BJ (cell line): ENCODE data around the gene BEST2. TPM values are rescaled to one million over a fixed set of nuclear protein-coding genes. Genes with fewer than 3 reads are reported as not detected.

Experiments
- CTCF ChIA-PET: fragments of 350-600 bp; formaldehyde crosslinking; extraction: SDS; loops from one replicate; lab custom pipeline; 2021; ENCODE audit warnings: antibody characterized with exemption, inconsistent platforms; lab: Yijun Ruan, JAX
- POLR2A ChIA-PET: fragments of 300-600 bp; sonication (Branson Sonifier 250); formaldehyde crosslinking; extraction: SDS; loops from one replicate; lab custom pipeline; 2021; ENCODE audit warnings: antibody characterized with exemption; lab: Charles Lee
- DNase-seq: peaks from one replicate; pipeline ENCODE4 v3.0.0-alpha.2; 2011; ENCODE audit warnings: low read depth
- H3K27me3 ChIP-seq: 2 replicates; pipeline ENCODE4 v1.6.0; 2011; ENCODE audit warnings: low read length; ENCODE audit not compliant: control insufficient read depth, insufficient read depth
- H3K36me3 ChIP-seq: 2 replicates; pipeline ENCODE4 v1.5.1; 2011; ENCODE audit warnings: low read length; ENCODE audit not compliant: control insufficient read depth, insufficient read depth
- H3K4me3 ChIP-seq: 2 replicates; pipeline ENCODE4 v1.5.1; 2011; ENCODE audit warnings: low read depth, mild to moderate bottlenecking, control low read depth, low read length
- CTCF ChIP-seq: IDR thresholded peaks from 2 replicates; pipeline ENCODE4 v1.5.1; 2011; ENCODE audit warnings: low read depth, mild to moderate bottlenecking, control low read depth, inconsistent platforms, low read length, moderate library complexity; ENCODE audit not compliant: insufficient read depth
- polyA plus RNA-seq: library from polyadenylated mRNA; depleted of rRNA; stranded (reverse); fragments of >200 nt; gene quantifications from 2 replicates; pipeline ENCODE4 v1.2.3, GENCODE V29; 2011

BEST2 gene
- polyA plus RNA-seq, 1 experiment = not detected

- Histone ChIP-seq H3K27me3 (no peaks in the 10 kb centered on the region), H3K4me3 (peak within 1 kb of the TSS; percentile 87), H3K36me3 (peaks cover 4% of the 10 kb centered on the region)
- no peak for TF ChIP-seq CTCF
- DNase-seq = peak; percentile 100
- CTCF ChIA-PET = interaction anchor here (1.2 to 4.5 kb wide), 4 partner anchors 20 to 111 kb away, joined by 3 to 27 read pairs (median 8); no protein-coding TSS in a partner anchor
- POLR2A ChIA-PET = no interaction called here
These were observed 14.4 kb upstream of the BEST2 start, which contains the start of gene GET3 for GRCh38 chr19:12736995-12737834. TSS of gene GET3 (plus strand) at chr19:12737497. CDS start at chr19:12737506, 9 bp downstream.

- no peak for TF ChIP-seq CTCF
- DNase-seq = no peak
- Histone ChIP-seq H3K4me3 (peak overlapping the region; percentile 87), H3K27me3 (no peaks in the 10 kb centered on the region), H3K36me3 (peaks cover 4% of the 10 kb centered on the region)
- ChIA-PET POLR2A (no interaction called here), CTCF (interaction anchor here (1.2 to 4.5 kb wide), 4 partner anchors 20 to 110 kb away, joined by 3 to 27 read pairs (median 8); no protein-coding TSS in a partner anchor)
These were observed 13.7 kb upstream of the BEST2 start for GRCh38 chr19:12737835-12738351.

- DNase-seq = no peak
- no peak for TF ChIP-seq CTCF
- Histone ChIP-seq H3K4me3 (no peak overlapping the region), H3K27me3 (no peaks in the 10 kb centered on the region), H3K36me3 (peaks cover 13% of the 10 kb centered on the region)
- ChIA-PET CTCF (interaction anchor here (1.3 to 4.7 kb wide), 4 partner anchors 11 to 103 kb away, joined by 6 to 33 read pairs (median 14); no protein-coding TSS in a partner anchor), POLR2A (no interaction called here)
These were observed 6.3 kb upstream of the BEST2 start for GRCh38 chr19:12745166-12745897.

GRCh38 chr19:12748489-12748888, 3.1 kb upstream of the BEST2 start:
- ChIA-PET CTCF (interaction anchor here (1.1 to 4.7 kb wide), 2 partner anchors 8 to 100 kb away, joined by 4 to 33 read pairs; no protein-coding TSS in a partner anchor), POLR2A (no interaction called here)
- H3K4me3 ChIP-seq = no peak overlapping the region
- H3K27me3 ChIP-seq = peaks cover 4% of the 10 kb centered on the region
- H3K36me3 ChIP-seq = peaks cover 13% of the 10 kb centered on the region
- DNase-seq = no peak
- TF ChIP-seq CTCF = no peak
